GM15510 (cell line): ENCODE data around the gene GABRE.

Experiments used
- POLR2A ChIP-seq: IDR thresholded peaks from 3 replicates; pipeline ENCODE4 v1.6.1; 2011; ENCODE audit warnings: borderline replicate concordance; ENCODE audit not compliant: insufficient read length; ENCODE audit errors: extremely low read depth

Gene GABRE

DNA sequence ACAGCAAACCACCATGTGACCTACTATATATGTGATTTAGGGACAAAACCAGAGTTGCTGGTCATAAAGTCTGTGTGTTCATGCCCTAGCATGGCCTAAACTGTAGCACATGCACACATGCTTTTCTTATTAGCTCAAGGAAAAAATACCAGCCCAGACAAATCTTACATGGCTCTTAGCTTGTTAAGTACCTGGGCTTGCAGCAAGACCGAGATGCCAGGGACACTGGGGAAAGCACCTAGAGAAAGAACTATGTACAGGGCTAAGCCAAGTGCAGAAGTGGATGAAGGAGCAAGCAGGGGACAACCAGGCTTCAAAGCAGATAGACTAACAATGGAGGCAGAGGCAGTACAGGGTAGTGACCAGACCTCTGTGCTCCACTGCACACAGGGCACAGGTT is 3.4 kb upstream of the GABRE start:
- TF ChIP-seq POLR2A = no peak

DNA sequence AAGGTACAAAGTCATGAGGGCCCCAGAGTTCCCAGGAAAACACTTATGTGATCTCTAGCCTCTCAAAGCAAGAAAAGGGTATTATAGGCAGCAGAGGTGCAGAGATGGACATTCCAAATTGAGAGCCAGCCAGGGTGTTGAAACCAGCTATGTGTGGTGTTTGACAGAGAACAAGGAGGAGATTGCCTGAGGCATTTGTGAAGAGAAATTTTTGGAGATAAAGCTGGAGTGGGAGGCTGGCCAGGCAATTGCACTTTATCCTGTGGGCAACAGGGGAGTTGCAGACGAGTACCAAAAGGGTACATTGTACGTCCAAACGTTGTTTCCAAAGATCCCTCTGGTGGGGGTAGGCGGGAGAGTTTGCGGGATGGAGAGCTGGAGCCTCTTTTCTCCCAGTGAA is 2.5 kb upstream of the GABRE start:
- no peak for TF ChIP-seq POLR2A

DNA sequence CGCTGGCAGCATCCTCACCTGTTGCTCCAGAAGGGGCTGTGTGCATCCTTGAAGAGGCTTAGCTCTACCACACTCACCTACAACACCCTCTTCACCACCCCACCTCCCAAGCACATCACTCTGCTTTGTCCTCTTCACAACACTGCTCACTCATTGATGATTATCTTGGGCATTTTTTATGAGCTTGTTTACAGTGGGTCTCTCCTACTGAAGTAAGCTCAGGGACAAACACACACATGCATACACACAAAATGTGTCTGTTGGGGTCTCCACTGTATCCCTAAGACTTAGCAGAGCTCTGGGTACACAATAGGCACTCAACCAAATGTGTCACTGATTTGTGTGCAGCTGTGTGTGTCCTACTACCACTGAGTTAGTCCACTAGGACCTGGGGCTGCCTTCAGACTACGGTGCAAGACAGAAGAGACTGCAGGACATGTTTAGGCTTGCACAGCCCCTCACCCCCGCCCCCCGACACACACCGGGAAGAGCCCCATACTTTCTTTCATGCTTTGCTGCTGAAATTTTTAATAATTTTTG is 1.3 kb upstream of the GABRE start:
- TF ChIP-seq POLR2A = no peak

DNA sequence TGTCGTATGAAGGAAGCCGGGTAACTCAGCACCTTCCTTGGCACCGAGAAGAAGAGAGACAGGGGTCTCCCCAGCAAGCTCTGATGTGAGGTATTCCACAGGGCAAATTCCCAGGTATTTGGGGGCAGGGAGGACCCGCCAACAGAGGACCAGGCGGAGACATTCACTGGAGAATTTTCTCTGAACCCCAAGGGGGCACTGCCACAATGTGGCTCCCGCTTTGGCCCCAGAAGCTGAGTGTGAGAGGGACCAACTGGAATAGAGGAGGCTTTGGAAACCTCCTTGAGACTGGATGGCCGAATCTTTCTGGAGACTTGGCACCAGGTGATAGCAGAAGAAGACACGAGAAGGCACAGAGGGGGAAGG is 735 bp upstream of the GABRE start:
- TF ChIP-seq POLR2A = no peak

DNA sequence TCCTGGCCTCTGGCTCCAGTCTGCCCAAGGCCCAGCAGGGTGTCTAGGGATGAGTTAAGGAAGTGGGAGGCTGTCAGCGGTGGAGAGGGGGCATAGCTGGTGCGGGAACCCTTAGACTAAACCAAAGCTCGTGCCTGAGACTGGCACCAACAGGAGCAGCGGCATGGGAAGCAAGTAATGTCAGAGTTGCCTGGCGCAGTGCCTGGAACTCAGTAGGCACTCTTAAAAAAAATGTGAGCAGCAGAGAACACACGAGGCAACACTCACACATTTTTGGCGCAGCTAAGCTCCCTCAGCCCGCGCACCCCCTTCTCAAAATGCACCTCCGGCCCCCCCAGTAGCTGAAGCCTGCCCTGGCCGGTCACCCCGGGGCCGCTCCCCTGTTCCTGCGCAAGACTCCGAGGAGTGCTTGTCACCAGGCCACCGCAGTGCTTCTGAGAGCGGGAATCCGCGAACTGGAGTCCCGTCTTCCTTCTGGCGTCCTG is 583 bp downstream of the GABRE start:
- TF ChIP-seq POLR2A = no peak

DNA sequence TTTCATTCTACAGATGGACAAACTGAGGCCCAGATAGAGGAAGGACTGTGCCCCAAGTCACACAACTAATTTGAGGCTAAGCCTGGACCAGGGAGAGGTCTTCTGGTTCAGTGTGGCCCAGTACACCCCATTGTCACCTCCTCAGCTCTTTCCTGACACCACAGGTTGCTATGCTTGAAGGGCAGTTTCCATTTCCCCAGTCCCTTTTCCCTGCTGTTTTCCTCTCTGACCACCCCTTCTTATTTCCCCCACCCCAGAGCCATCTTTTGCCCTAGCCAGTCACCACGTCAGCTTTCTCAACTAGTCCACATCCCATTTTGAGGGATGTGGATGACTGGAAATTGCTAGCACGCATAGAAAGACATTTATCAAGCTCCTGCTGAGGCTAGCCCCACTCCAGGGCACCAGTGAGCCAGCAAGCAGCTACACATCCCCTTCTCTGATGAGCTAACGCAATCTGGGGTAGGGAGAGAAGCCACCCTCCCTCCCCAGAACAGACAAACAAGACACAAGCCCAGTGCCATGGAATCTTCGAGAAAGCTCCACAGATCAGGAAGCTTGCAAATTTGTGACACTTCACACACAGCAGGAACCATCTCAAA is 1.3 kb downstream of the GABRE start:
- no peak for TF ChIP-seq POLR2A

DNA sequence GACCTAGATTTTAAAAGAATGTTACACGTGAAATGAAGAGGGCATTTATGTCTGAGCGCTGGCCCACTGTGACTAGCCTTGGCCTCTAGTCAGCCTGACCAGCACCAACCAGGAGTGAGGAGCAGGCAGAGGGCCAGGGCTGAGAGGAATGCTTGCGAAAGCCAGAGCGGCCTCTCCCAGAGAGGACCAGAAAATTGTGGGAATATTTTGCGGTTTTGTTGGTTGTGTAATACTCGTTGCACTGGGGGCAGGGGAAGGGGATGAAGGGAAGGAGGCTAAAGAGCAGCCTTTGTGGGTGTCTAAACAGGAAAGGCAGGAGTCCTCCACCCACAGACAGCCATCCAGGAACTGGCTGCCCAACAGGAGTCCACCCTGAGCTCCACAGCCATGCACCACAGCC is 3.8 kb downstream of the GABRE start:
- no peak for TF ChIP-seq POLR2A

DNA sequence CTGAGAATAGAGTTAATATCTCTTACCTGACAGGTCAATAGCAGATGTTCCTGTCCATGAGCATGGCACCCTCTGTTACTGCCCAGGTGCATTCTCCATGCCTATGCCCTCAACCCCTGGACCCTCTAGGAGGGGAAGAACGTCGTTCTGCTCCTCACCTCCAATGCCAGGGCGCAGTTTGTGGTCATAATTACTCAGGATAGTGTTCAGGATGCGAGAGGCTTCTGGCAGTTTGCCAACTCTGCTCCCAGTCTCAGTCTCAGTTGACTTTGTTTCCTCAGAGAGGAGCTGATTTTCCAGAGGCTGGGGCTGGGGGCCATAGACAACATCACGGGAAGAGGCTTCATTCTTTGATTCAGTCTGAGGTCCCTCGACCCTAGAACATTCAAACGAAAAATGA is 4.4 kb downstream of the GABRE start:
- no peak for TF ChIP-seq POLR2A

DNA sequence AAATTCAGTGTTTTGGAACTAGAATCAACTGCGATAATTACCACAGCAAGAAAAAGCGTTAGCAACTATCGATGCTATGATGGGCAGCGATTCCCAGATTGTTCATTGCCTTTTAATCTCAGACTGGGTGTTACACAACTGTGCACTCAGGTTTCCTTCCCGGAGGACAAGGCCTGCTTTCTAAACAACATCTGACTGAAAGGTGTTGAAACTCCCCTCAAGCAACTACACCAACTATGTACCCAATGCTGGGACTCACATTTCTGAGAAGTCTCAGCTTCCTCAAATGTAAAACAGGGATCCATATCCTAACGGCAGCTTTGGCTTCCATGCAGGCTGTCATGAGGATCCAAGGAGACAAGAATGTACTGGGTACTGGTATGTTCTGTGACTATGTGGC is 8.2 kb downstream of the GABRE start:
- no peak for TF ChIP-seq POLR2A

DNA sequence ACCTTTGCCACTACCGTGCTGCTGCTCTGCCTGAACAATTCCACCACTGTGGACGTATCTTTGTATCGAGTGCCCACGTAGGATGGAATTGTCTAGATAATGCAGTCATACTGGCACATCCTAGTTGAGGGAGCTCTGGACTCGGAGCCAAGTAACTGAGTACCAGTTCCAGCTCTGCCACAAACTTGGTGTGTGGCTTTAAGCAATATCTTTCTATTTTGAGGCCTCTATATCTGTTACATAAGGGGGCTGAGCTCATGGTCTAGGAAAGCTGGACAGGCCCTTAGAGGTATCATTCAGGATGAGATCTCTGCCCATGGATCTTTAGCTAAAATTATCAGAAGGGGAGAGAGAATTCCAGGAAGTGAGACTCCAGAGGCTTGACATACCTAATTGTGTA is 12.4 kb downstream of the GABRE start:
- TF ChIP-seq POLR2A = no peak

DNA sequence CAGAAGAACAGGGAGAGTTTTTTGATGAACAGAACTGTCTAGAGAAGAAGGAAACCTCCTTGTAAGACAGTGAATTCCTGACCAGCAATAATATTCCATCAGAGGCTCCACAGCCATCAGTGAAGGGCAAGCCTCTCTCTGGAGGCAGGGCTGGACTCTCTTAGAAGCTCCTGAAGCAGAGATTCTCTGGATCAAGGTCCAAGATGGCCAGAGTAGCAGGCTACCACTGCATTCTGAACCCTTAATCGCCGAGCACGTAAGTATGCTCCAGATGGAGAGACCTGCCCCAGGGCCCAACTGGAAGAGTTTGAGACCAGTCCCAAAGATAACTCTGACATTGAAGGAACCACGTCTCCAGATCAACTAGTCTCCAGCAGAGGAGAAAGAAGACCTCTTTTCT is 16.4 kb downstream of the GABRE start:
- TF ChIP-seq POLR2A = no peak

DNA sequence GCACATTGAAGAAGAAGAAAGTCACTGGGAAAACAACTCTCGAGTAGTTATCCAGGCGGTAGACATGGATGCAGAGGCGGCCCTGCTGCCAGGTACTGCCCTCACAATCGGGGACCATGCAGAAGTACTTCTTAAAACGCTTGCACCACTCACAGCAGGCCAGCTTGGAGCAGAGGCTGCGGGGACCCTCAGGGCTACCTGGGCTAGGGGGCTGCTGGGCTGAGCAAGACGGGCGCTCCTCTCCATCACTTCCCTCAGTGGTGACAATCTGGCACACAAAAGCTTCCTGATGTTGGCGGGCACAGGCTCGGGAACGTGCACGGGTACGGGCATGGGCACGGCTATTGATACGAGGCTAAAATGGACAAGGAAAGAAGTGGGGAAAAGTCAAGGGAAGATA is 19.7 kb downstream of the GABRE start:
- TF ChIP-seq POLR2A = no peak

DNA sequence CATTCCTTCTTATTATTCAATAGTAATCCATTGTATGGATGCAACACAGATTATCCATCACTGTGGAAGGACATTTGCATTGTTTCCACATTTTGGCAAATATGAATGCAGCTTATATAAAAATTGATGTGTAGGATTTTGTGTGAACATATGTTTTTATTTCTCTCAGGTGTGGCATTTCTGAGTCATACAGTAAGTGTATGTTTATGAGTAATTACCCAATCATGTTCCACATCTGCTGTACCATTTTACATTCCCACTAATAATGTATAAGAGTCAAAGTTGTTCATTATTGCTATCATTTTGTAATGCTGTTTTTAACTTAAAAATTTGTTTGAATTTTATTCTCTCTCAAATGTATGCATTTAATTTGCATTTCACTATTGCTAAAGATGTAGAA is 36.3 kb downstream of the GABRE start:
- TF ChIP-seq POLR2A = no peak

DNA sequence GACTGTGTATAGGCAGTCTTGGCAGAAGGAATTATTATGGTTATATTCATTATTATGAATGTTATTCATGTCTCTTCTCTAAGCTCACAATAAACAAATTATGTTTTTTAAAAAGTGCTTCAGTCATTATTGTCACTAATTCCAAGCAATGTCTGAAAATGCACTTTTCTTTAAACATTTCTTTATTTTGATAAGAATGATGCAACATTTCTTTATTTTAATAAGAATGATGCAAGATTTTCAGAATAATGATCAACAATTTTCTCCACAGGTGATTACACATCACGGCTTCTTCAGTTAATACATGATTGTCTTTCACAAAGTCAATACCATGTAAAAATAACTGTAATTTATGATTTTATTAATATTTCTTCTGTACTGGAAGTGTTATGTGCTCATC is 39.1 kb downstream of the GABRE start:
- no peak for TF ChIP-seq POLR2A

DNA sequence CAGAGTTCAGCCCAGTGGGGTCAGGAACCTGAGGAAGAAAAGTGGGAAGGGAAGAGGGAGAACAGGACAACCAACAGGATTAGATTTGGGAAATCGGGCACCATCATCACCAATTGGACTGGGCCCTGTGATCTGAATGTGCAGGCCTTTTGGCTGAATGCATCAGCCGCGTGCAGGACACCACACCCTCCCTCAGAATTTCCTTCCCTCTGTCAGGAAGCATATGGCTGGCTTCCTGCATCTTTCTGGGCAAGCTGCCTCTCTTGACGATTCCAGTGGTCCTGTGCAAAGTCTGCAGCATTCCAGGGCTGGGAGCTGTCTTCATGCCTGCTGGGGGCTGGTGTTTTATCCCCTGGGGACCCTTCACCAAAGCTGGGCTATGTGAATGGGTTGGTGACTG is 45.4 kb downstream of the GABRE start:
- no peak for TF ChIP-seq POLR2A

DNA sequence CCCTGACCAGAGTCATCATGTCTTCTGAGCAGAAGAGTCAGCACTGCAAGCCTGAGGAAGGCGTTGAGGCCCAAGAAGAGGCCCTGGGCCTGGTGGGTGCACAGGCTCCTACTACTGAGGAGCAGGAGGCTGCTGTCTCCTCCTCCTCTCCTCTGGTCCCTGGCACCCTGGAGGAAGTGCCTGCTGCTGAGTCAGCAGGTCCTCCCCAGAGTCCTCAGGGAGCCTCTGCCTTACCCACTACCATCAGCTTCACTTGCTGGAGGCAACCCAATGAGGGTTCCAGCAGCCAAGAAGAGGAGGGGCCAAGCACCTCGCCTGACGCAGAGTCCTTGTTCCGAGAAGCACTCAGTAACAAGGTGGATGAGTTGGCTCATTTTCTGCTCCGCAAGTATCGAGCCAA is 50.8 kb downstream of the GABRE start:
- no peak for TF ChIP-seq POLR2A

DNA sequence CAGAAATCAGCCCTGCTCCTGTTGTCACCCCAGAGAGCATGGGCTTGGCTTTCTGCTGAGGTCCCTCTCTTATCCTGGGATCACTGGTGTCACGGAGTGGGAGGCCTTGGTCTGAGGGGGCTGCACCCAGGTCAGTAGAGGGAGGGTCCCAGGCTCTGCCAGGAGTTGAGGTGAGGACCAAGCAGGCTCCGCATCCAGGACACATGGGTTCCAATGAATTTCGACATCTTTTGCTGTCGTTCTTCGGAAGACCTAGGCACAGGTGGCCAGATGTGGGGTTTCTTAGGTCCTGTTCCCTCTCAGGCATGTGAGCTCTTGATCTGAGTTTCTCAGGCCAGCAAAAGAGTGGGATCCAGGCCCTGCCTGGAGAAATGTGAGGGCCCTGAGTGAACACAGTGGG is 51.8 kb downstream of the GABRE start:
- no peak for TF ChIP-seq POLR2A
